GM18870 (cell line): Measurements from ENCODE around the gene CCNQ.

Experiments
- ATAC-seq: cut with Tn5 transposase; IDR thresholded peaks from one replicate; pipeline ENCODE4 v1.9.1; 2021; ENCODE audit warnings: moderate library complexity; ENCODE audit not compliant: unreplicated experiment

Gene CCNQ

DNA sequence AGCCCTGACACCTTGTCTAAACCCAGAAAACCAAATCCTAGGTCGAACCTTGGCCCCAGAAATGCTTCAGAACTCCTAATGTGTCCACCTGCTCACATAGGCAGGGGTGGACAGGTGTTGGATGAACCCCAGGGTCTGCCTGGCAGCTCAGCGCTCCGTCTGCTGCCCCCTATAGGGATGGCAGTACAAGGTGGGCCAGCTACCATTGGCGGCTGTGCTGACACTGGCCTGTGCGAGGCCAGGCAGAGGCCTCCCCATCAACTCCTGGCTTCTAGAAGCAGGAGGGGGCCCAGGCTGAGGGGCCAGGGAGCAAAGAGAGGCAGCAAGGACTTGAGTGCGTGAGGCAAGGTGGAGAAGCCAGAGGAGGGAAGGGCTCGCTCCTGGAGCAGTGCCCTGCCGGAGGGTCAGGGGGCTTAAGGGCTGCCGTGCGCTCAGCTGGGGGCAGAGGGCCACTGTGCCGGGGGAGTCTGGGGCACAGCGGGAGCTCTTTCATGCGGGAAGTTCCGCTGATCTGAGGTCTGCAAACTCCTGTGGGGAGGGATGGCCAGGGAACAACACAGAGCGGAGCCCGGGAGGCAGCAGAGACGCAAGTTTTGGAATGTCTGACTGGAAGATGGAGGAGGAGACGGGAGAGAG lies 20.6 kb downstream of the CCNQ start:
- no peak for ATAC-seq

DNA sequence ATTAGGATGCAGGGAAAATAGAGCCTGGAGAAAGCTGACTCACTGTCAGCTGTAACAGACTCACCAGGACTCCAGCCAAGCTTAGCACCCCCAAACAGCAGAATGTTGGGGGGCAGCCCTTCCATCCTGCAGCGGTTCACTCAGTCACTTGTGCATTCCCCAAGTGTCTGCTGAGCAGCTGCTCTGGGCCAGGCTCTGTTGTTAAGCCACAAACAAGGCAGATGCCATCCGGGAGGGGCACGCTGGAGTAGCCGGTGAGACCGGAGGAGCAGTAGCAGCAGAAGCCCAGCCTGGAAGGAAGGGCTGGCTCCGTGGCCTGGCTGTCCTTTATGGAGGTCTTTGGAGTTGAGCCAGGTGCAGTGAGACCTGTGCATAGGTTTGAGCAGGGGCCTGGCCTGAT lies 22.0 kb downstream of the CCNQ start:
- ATAC-seq, result no peak

DNA sequence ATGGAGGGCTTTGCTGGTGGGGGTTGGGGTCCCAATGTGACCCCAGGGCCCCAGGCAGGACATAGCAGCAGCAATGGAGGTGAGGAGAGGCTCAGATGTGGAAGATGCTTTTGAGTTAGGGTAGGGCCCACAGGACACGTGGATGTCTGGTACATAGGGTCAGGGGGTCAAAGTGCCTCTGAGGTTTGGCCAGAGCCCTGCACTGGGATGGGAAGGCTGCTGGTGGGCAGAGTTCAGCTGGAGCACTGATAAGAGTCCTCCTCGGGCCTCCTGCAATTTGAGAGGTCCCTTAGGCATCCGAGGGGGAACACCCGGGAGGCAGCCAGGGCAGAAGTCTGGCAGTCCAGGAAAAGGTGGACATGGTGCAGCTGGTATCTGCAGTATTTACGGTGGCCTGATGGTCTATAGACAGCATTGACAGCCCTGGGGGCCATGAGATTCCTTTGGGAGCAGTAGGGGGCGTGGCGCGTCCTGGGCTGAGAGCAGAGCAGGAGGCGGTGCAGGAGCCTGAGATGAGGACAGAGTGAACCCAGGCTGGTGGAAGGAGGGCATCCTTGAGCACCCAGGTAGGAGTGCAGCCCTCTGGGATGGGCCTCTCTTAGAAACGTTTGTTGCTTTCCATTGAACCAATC lies 22.6 kb downstream of the CCNQ start:
- ATAC-seq, result no peak

DNA sequence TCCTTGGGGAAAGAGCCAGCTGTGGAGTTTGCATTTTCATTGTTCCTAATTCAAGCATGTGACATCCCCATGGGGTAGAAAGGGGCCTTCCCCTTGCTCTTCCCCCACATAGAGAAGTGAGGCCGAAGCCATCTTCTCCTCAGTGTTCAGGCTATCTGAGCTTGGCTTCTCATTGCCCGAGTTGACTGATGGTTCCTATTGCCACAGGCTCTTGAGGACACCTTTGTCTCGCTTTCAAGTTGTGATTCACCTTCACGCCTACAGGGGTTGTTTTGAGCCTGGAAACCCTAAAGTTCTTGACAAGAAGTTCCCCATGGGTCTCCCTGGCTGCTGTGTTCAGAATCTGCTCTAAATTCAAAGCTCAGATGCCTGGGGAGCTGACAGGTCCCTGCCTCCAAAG lies 25.0 kb downstream of the CCNQ start:
- no peak for ATAC-seq

DNA sequence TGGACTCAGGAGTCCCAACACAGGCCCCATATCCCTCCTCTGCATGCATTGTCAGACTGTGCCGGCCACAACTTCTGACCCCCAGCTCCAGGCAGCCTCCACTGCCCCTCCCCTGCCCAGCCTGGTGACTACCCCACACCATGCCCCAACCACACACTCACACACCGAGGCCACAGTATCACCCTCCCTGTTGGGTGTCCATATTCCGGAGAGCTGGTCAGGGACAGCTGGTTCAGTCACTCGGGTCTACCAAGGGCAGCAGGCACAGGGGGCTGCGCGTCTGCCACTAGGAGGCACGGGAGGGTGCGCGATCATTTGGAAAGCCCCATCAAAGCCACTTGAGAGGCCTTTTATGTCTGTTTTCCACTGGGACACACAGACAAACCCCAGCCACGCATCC lies 26.3 kb downstream of the CCNQ start:
- no peak for ATAC-seq

DNA sequence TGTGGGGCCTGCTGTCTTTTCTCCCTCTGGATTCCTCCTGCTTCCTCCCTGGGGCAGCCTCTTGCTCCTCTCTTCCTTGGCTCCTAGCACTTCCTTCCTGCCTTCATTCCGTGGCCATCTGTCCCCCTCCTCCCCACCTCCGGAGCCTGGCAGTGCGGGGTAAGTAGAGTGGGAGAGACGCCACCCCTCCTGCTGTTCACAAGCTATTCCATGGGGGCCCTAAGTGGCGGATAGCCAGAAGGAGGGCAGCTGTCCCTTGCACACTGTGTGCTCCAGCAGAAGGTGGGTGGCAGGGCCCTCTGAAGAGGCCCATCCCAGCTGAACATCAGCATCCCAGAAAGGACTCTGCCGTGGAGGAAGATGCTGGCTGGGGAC lies 27.4 kb downstream of the CCNQ start:
- ATAC-seq, result no peak

DNA sequence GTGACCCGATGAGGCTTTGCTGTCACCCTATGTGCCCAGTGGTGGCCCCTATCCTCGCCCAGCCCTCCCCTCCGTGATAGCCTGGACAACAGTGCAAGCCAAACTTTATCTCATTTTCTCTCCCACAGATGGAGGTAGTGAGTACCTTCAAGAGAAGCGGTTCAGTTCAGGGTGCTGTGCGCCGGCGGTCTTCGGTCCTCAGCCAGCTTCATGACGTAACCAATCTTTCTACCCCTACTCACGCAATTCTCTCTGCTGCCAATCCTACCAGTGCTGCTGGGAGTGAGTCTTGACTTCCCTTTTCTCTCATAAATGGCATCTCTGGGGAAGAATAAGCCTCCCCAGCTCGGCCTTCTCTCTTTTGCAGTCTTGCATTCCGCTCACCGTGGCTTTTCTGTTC lies 29.5 kb downstream of the CCNQ start:
- ATAC-seq, result no peak

DNA sequence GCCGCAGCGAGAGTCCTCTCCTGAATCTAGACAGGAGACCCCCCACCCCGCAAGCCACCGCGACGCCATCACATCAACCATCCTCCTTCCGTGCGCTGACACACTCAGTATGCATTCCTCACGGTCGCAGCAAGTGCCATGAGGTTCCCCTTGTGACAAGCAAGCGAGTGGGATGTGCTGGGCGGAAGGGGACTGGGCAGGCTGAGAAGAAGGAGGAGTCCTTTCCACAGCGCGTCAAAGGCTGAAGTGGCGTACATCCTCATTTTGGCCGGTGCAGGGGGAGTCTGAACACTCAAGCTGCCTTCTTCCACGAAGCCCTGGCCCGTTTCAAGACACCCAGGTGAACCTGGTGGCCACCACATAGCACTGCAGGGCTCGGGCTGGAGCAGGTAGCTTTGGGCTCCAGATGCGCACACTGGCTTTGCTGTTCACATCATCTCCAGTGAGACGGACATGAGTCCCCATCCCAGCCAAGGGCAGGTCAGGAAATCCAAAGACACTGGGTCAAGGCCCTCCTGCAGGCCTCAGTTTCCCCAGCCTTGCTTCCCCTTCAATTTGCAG lies 30.4 kb downstream of the CCNQ start:
- ATAC-seq, result no peak

DNA sequence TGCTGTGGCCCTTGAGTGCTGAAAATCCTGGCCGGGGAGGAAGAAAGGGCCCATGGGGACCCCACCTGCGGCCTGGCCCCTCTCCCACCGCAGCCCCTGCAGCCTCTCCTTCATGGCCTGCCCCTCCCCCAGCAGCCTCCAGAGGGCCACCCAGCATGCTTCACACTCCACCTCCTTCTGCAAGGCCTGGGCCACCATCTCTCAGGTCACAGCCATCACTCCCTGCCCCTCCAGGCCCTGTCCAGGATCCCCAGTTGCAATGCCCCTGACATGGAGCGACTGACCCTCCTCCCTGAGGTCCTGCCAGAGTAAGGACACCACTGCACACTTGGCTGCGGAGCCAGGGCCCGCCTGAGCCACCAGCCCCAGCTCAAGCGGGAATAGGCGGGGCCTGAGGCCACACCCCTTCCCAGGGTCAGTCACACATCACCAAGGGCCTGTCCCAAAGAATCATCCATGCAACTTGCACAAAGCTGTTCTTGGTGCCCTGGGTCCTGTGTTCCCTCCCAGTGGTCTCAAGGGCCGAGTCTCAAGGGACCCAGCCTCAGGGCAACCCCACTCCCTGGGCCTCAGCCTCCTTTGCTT lies 32.9 kb downstream of the CCNQ start:
- ATAC-seq, result no peak

DNA sequence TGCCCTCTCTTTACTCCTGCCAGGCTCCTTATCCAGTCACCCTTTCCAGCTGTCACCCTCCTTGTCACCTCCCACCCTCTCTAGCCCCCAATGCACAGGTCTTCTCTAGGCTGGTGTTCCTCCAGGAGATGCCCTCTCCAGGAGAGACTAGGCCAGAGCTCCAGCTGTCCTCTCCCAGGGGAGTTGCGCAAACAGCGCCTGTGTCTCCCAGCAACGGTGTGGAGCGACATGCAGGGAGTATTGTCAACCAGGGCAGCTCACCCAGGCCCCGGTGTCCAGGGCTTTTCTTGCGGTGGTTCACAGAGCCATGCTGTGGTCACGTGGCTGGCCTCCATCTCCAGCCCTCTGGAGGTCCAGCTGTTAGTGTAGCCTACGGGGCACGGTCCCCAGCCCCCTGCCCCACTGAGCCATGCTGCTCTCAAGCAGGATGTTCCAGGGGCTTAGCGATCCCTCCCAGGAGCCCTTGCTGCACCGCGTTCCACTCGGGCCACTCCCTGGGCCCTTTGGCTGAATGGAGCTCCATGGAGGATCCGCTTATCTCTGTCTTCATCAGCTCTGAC lies 34.8 kb downstream of the CCNQ start:
- ATAC-seq, result no peak

DNA sequence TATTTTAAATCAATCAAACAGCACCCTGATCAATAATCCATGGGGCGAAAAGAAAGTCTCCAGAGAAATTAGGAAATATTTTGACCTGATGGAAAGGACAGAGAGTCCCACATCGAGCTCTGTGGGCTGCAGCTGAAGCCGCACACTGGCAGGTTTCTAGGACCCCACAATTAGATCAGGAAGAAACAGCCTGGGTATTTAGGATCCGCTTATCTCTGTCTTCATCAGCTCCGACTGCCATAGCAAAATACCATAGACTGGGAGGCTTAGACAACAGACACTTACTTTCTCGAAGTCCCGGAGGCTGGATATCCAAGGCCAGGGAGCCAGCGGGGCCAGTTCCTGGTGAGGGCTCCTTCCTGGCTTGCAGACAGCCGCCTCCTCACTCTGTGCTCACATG lies 36.4 kb downstream of the CCNQ start:
- no peak for ATAC-seq

DNA sequence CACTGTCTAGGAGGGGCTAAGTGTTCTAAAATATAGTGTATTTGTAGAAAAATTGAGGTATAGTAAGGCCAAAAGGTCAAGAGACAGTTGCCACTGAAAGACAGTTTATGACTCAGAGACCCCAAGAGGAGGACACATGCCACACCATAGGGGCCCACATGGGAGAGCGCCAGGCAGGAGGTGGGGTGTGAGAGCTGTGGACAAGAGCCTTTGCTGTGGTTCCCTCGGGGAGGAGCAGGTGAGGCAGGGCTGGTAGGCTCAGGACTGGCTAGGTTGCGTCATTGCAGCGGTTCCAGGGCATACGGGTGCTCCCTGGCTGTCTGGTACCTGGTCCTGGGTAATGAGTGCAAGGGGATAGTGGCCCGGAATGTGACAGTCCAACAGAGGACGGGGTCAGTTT lies 37.6 kb downstream of the CCNQ start:
- ATAC-seq, result no peak

DNA sequence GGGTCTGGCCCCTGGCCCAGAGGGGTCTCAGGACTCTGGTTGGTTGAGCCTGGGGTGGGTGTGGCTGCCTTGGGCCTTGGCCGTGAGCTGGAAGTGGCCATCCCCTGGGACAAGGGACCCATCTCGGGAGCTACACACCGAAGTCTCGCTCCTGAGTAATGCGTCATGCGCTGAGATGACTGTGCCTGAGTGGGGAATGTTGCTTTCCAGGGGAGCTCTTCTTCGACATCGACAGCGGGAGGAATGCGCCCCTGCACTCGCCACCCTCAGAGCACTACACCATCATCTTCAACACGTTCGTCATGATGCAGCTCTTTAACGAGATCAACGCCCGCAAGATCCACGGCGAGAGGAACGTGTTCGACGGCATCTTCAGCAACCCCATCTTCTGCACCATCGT lies 38.5 kb downstream of the CCNQ start:
- no peak for ATAC-seq

DNA sequence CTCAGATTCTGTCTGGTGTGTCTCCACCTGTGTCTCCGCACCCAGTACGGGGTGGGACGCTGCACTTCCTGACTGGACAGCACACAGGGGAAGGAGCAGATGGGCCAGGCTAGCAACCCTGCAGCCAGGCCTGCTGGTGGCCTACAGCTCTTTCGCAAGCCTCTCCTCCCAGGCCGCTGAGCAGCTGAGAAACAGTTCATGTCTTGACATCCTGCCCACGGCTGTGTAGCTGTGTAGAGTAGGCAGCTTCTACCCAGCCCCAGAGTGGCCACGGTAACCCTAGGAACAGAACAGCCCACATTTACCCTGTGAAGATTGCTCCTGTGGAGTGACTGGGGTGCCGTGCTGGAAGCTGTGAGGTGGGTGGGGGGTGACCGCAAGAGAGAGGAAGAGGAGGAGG lies 38.9 kb downstream of the CCNQ start:
- ATAC-seq, result no peak

DNA sequence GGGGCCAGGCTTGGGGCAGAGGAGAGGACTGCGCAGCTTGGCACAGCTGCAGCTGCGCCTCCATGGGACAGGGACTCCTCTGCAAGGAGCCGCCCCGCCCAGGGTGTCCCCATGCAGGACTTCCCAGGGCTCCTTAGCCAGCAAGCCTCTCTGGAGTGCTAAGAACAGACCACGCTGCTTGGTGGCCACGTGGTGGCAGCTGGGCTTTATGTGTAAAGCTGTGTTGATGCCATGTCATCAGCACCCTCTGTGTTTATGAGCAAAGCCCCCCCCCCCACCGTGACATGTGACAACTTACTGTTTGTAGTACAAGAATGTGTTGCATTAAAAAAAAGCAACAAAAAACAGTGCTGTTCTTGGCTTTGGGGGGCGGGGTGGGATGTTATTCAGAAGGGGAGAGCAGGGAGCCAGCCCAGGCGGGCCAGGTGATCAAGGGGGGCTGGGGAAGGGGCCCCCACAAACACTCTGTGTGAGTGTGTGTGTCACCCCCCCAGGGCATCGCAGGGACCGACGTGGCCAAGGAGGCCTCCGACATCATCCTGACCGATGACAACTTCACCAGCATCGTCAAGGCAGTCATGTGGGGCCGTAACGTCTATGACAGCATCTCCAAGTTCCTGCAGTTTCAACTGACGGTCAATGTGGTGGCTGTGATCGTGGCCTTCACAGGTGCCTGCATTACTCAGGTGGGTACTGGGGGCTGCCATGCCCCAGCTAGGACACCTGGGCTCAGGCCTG lies 41.2 kb downstream of the CCNQ start:
- no peak for ATAC-seq

DNA sequence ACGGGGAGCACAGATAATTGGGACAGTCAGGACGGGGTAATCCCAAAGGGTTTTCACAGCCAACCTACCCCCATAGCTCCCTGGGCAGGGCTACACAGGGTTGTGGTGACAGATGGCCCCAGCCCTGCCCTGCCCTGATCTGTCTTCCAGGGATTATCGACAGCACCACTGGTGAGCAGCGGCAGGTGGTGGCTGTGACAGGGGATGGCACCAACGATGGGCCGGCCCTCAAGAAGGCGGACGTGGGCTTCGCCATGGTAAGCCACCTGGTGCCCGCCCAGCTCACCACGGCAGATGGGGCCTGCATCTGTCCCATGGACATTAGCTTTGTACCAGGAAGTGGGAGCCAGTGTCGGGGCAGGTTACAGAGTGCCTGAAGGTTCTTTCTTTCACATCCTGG lies 42.2 kb downstream of the CCNQ start:
- no peak for ATAC-seq

DNA sequence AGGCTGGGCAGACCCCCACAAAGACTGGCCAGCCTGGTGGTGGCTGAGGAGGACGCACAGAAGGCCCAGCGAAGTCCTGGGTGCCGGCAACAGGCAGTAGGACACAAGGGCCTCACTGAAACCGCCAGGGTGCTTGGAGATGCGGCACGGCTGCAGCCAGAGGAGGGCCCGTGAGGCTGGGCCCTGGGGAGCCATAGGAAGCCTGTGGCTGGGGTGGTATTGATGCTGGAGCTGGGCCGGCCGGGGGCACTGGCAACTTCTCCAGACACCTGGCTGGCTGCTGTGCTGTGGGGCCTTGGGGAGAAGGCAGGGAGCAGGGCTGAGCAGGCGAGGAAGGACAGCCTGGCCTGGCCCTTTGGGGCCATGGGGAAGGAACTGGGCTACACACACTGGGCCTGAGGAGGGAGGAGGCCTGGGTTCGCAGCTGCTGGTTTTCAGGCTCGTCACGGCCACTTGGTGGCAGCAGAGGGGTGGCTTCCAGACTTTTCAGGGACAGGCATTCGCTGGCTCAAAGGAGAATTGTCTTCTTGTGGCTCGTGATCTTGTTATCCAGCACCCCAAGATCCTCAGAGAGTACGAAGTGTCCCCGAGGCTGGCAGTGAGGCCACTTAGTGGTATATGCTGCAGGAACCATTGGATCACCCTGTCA lies 44.3 kb downstream of the CCNQ start:
- ATAC-seq, result no peak

DNA sequence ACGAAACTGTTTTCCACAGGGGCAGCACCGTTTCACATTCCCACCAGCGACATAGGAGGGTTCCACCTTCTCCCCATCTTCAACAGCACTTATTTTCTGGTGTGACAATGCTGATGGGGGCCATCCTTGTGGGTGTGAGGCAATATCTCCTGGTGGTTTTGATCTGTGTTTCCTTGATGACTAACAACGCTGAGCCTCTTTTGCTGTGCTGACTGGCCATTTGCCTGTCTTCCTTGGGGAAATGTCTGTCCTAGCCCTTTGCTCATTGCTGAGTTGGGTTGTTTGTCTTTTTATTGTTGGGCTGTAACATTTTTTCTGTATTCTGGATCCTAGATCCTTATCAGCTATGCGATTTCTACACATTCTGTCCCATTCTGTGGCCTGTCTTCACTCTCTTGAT lies 47.8 kb downstream of the CCNQ start:
- no peak for ATAC-seq

DNA sequence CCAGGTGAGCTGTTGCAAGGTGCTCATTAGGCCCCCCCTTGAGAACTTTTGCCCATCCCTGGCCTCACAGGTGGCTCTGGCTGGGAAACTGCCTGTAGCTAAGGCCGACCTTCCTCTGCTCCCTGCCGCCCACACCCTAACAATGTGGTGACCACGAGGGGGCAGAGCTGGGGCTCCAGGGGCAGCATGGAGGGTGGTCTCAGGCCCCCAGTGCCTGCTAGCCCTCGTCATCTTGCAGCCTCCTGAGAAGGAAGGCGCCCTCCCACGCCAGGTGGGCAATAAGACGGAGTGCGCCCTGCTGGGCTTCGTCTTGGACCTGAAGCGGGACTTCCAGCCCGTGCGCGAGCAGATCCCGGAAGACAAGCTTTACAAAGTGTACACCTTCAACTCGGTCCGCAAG lies 49.1 kb downstream of the CCNQ start:
- ATAC-seq, result no peak

DNA sequence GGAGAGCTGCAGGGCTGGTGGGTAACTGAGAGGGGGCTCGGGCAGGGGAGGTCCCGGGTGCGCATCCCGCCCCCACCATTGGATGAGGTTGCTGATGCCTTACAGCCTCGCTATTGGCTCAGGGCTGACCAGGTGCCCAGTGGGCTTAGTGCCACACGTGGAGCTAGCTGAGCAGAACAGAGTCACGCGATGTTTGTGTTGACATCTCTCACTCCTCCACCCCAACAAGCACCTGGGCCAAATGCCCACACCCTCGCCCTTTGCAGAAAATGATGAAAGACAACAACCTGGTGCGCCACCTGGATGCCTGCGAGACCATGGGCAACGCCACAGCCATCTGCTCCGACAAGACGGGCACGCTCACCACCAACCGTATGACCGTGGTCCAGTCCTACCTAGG lies 49.7 kb downstream of the CCNQ start:
- no peak for ATAC-seq

DNA sequence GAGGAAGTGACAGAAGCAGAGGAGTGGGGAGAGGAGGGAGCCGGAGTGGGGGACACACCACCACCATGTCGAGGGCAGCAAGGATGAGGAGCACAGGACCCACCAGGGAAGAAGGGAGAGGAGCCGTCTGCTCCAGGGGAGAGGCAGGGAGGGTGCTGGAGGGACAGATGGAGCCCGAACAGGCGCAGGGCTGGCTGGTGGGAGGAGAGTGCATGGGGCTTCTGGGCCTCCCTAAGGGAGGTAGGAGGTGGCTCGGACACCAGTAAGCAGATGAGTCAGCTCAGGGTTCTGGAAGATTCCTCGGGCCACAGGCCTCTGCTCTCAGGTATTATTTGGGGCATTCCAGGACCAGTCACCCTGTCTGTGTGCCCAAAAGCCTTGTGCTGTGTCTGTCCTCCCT lies 51.7 kb downstream of the CCNQ start:
- ATAC-seq, result no peak
